T-helper 17 cell (primary cell): Measurements from ENCODE around the gene OR1D5. TPM values are rescaled to one million over a fixed set of nuclear protein-coding genes. Genes with fewer than 3 reads are reported as not detected.
"Not testable (repeated sequence)": the region's sequence is repeated elsewhere in the genome, so short reads cannot be mapped to it uniquely, and the experiment has no call there.

Experiments used
- ATAC-seq: fragments of 150-1000 bp; cut with Tn5 transposase; 2 replicates; pipeline ENCODE4 v1.10.0; 2021; ENCODE audit warnings: mild to moderate bottlenecking, moderate library complexity
- DNase-seq, 3 donors: peaks; one replicate each; pipeline versions ENCODE4 v3.0.0 to v3.0.0-alpha.2; 2020 to 2021
- H3K9me3 ChIP-seq: one replicate; pipeline ENCODE4 v1.7.0; 2013; ENCODE audit warnings: low read length, mild to moderate bottlenecking; ENCODE audit not compliant: control insufficient read depth, poor library complexity, severe bottlenecking
- H3K27ac Mint-ChIP-seq: one replicate; pipeline ENCODE4 v1.8.0; 2022; ENCODE audit warnings: mild to moderate bottlenecking, moderate library complexity, mixed read lengths
- H3K27me3 Mint-ChIP-seq: one replicate; pipeline ENCODE4 v1.8.0; 2022; ENCODE audit warnings: mixed read lengths
- H3K36me3 Mint-ChIP-seq: one replicate; pipeline ENCODE4 v1.8.0; 2022; ENCODE audit warnings: low read depth, mixed read lengths
- H3K4me1 Mint-ChIP-seq: one replicate; pipeline ENCODE4 v1.8.0; 2022; ENCODE audit warnings: mild to moderate bottlenecking, mixed read lengths
- H3K4me3 Mint-ChIP-seq: one replicate; pipeline ENCODE4 v1.8.0; 2022; ENCODE audit warnings: mild to moderate bottlenecking, moderate library complexity, mixed read lengths
- total RNA-seq, 4 donors: library from RNA in 2 of 4; stranded (reverse) in 2 of 4; gene quantifications; one replicate each; pipeline ENCODE4 v1.2.3 and lab custom pipeline; 2022 to 2026

The OR1D5 gene
- total RNA-seq, 2 donors from 2014 or later: not detected

- no peak for DNase-seq
- ATAC-seq: no peak
- no peak overlapping the region for H3K27ac Mint-ChIP-seq
- H3K36me3 Mint-ChIP-seq: no peaks in the 10 kb centered on the region
- no peaks in the 10 kb centered on the region for H3K9me3 ChIP-seq
- peaks cover 17% of the 10 kb centered on the region for H3K4me1 Mint-ChIP-seq
- H3K4me3 Mint-ChIP-seq: no peak overlapping the region
- H3K27me3 Mint-ChIP-seq: no peaks in the 10 kb centered on the region
Observed at GRCh38 chr17:3037259-3037658, 26.1 kb downstream of the OR1D5 start.

- no peaks in the 10 kb centered on the region for H3K27me3 Mint-ChIP-seq
- no peaks in the 10 kb centered on the region for H3K36me3 Mint-ChIP-seq
- DNase-seq (no peak), ATAC-seq (no peak)
- no peak overlapping the region for H3K27ac Mint-ChIP-seq
- H3K4me1 Mint-ChIP-seq: peaks cover 17% of the 10 kb centered on the region
- H3K9me3 ChIP-seq: no peaks in the 10 kb centered on the region
- H3K4me3 Mint-ChIP-seq: no peak overlapping the region
Observed at GRCh38 chr17:3036800-3037199, 26.6 kb downstream of the OR1D5 start.

- no peaks in the 10 kb centered on the region for H3K36me3 Mint-ChIP-seq
- no peak overlapping the region for H3K4me3 Mint-ChIP-seq
- H3K9me3 ChIP-seq: no peaks in the 10 kb centered on the region
- no peak for ATAC-seq
- peaks cover 17% of the 10 kb centered on the region for H3K4me1 Mint-ChIP-seq
- peak overlapping the region; percentile 9 for H3K27ac Mint-ChIP-seq
- DNase-seq: no peak
- no peaks in the 10 kb centered on the region for H3K27me3 Mint-ChIP-seq
Observed at GRCh38 chr17:3035968-3036280, 27.5 kb downstream of the OR1D5 start.

- Mint-ChIP-seq H3K27ac (peak overlapping the region; percentile 9), H3K4me3 (no peak overlapping the region), H3K36me3 (no peaks in the 10 kb centered on the region), H3K4me1 (peaks cover 17% of the 10 kb centered on the region), H3K27me3 (no peaks in the 10 kb centered on the region)
- H3K9me3 ChIP-seq: no peaks in the 10 kb centered on the region
- no peak for DNase-seq
- ATAC-seq: no peak
Observed at GRCh38 chr17:3035256-3035967, 28.0 kb downstream of the OR1D5 start.

- Mint-ChIP-seq H3K27me3 (no peaks in the 10 kb centered on the region), H3K27ac (no peak overlapping the region), H3K36me3 (no peaks in the 10 kb centered on the region), H3K4me3 (no peak overlapping the region), H3K4me1 (peaks cover 11% of the 10 kb centered on the region)
- H3K9me3 ChIP-seq: no peaks in the 10 kb centered on the region
- DNase-seq: no peak
- ATAC-seq: no peak
Observed at GRCh38 chr17:3034578-3034920, 28.9 kb downstream of the OR1D5 start.

GRCh38 chr17:3033741-3034577 lies 29.4 kb downstream of the OR1D5 start:
- H3K27me3 Mint-ChIP-seq: no peaks in the 10 kb centered on the region
- no peak overlapping the region for H3K4me3 Mint-ChIP-seq
- DNase-seq (no peak), ATAC-seq (no peak)
- no peak overlapping the region for H3K27ac Mint-ChIP-seq
- H3K36me3 Mint-ChIP-seq: no peaks in the 10 kb centered on the region
- peaks cover 7% of the 10 kb centered on the region for H3K4me1 Mint-ChIP-seq
- no peaks in the 10 kb centered on the region for H3K9me3 ChIP-seq

- peaks cover 6% of the 10 kb centered on the region for H3K4me1 Mint-ChIP-seq
- ATAC-seq: no peak
- no peaks in the 10 kb centered on the region for H3K9me3 ChIP-seq
- H3K4me3 Mint-ChIP-seq: no peak overlapping the region
- H3K36me3 Mint-ChIP-seq: no peaks in the 10 kb centered on the region
- DNase-seq: no peak
- no peak overlapping the region for H3K27ac Mint-ChIP-seq
- no peaks in the 10 kb centered on the region for H3K27me3 Mint-ChIP-seq
Observed at GRCh38 chr17:3033248-3033640, 30.2 kb downstream of the OR1D5 start.

GRCh38 chr17:3032258-3033247 lies 30.9 kb downstream of the OR1D5 start:
- ATAC-seq (no peak), DNase-seq (no peak)
- no peaks in the 10 kb centered on the region for H3K9me3 ChIP-seq
- no peaks in the 10 kb centered on the region for H3K27me3 Mint-ChIP-seq
- no peak overlapping the region for H3K4me3 Mint-ChIP-seq
- no peak overlapping the region for H3K27ac Mint-ChIP-seq
- H3K4me1 Mint-ChIP-seq: peaks cover 9% of the 10 kb centered on the region
- peaks cover 5% of the 10 kb centered on the region for H3K36me3 Mint-ChIP-seq

- H3K9me3 ChIP-seq, H3K36me3 Mint-ChIP-seq, DNase-seq, ATAC-seq, H3K27ac Mint-ChIP-seq, H3K27me3 Mint-ChIP-seq, H3K4me1 Mint-ChIP-seq, H3K4me3 Mint-ChIP-seq: not testable (repeated sequence)
Observed at GRCh38 chr17:3030852-3031470, 32.4 kb downstream of the OR1D5 start.

- Mint-ChIP-seq H3K4me1 (peaks cover 3% of the 10 kb centered on the region), H3K36me3 (peaks cover 5% of the 10 kb centered on the region), H3K27me3 (no peaks in the 10 kb centered on the region), H3K4me3 (no peak overlapping the region), H3K27ac (no peak overlapping the region)
- DNase-seq: no peak
- ATAC-seq: no peak
- H3K9me3 ChIP-seq: no peaks in the 10 kb centered on the region
Observed at GRCh38 chr17:3030096-3030495, 33.3 kb downstream of the OR1D5 start.

- Mint-ChIP-seq H3K4me3 (no peak overlapping the region), H3K27me3 (no peaks in the 10 kb centered on the region), H3K36me3 (peaks cover 5% of the 10 kb centered on the region), H3K4me1 (peaks cover 3% of the 10 kb centered on the region), H3K27ac (no peak overlapping the region)
- ATAC-seq: no peak
- no peaks in the 10 kb centered on the region for H3K9me3 ChIP-seq
- no peak for DNase-seq
Observed at GRCh38 chr17:3029213-3029913, 34.0 kb downstream of the OR1D5 start.

- Mint-ChIP-seq H3K36me3 (peaks cover 7% of the 10 kb centered on the region), H3K27ac (no peak overlapping the region), H3K27me3 (no peaks in the 10 kb centered on the region)
Observed at GRCh38 chr17:3027786-3028532, 35.4 kb downstream of the OR1D5 start.

More at GRCh38 chr17:3027786-3028532, 35.4 kb downstream of the OR1D5 start:
- H3K4me3 Mint-ChIP-seq: no peak overlapping the region
- H3K9me3 ChIP-seq: no peaks in the 10 kb centered on the region
- DNase-seq (no peak), ATAC-seq (no peak)
- H3K4me1 Mint-ChIP-seq: peaks cover 3% of the 10 kb centered on the region
